GM03348 (cell line): ENCODE results near the gene RPUSD1.
"Not testable (repeated sequence)": the region's sequence is repeated elsewhere in the genome, so short reads cannot be mapped to it uniquely, and the experiment has no call there.

ENCODE experiments used
- DNase-seq: peaks from one replicate; pipeline ENCODE4 v3.0.0; 2012; ENCODE audit warnings: low spot score

The RPUSD1 gene

DNA sequence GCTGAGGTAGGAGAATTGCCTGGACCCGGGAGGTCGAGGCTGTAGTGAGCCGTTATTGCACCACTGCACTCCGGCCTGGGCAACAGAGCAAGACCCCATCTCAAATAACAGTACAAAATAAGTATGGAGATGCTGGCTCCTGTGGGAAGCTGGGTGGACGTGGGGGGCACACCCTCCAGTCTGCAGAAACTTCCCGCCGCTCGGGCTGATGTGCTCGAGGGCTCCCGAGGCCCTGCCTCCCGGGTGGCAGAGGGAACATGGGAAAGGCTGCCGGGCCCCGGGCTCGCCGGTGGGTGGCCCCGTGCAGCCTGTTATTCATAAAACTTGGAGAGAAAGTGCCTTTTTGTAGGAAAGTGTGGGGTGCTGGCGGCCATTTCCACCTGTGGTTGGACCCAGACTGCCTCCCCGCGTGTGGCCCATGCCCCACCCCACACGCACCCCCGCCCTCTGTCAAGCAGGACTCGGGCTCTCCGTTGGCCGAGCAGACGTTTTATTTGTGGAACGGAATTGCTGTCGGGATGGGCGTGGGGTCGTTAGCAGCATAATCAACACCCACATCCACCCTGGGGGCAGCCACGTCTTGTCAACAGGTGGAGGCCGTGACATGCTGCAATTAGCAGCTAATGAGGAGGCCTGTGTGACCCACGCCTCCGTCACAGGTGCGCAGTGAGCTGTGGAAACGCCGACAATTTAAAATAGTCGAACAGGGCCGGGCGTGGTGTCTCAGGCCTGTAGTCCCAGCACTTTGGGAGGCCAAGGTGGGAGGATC is 40.0 kb downstream of the RPUSD1 start:
- DNase-seq = no peak

DNA sequence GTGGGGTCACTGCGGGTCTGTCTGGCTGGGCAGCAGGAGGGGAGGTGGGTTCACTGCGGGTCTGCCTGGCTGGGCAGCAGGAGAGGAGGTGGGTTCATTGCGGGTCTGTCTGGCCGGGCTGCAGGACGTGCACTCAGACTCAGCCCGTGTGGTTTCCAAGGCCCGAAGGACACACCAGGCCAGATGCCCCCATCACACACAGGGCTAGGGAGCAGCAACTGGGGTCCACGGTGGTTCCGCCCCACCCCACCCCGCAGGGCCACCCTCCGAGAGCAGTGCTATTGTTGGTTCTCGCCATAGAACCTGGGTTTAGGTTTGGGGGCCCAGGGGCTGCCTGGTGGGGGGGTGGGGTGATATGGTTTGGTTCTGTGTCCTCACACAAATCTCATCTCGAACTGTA is 41.5 kb downstream of the RPUSD1 start:
- no peak for DNase-seq

DNA sequence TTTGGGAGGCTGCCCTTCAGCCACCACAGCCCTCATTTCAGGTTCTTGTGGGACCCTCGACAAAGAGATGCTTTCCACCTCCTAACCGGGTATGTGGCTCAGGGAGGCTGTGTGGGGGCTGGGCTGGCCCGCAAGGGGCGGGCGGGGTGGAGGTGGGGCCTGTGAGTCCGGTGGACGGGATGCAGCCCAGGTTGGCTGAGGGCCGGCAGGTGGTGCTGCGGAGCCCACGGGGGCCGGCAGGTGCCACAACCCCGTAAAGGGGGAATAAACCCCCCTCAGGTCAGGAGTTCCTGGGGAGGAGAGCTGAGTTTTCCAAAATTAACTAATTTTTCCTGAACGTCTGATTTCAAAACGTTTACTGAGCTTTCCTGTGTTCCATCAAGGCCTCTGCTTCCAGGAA is 42.4 kb downstream of the RPUSD1 start:
- no peak for DNase-seq

DNA sequence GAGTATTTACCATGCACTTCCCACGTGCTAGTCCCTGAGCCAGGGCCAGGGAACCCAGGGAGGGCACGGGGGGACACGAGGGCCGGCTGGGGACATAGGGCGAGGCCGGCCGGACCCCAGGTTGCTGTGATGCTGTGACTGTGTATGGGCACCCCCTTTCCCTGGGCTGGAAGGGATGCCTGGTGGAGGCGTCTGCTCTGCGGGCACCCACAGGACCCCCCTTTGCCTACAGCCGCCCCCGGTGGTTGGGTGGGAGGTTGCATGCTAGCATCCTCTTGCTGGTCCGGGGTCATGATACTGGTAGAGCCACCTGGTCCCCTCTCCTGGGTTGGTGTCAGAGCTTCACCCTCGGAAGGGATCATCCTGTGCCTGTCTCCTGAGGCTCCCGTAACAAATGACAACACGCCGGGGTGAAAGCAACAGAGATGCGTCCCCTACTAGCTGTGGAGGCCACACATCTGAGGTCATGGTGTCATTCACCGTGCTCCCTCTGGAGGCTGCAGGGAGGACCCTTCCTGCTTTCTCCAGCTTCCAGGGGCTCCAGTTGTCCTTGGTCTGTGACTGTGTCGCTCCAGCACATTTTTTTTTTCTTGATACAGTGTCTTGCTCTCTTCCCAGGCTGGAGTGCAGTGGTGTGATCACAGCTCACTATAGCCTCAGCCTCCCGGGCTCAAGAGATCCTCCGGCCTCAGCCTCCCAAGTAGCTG is 44.2 kb downstream of the RPUSD1 start:
- no peak for DNase-seq

DNA sequence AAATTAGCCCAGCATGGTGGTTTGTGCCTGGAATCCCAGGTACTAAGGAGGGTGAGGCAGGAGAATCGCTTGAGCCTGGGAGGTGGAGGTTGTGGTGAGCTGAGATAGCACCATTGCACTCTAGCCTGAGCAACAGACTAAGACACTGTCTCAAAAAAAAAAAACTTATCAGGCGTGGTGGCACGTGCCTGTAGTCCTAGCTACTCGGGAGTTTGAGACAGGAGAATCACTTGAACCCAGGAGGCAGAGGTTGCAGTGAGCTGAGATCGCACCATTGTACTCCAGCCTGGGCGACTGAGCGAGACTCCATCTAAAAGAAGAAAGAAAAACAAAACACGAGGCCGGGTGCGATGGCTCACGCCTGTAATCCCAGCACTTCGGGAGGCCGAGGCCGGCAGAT is 45.3 kb downstream of the RPUSD1 start:
- DNase-seq = not testable (repeated sequence)

DNA sequence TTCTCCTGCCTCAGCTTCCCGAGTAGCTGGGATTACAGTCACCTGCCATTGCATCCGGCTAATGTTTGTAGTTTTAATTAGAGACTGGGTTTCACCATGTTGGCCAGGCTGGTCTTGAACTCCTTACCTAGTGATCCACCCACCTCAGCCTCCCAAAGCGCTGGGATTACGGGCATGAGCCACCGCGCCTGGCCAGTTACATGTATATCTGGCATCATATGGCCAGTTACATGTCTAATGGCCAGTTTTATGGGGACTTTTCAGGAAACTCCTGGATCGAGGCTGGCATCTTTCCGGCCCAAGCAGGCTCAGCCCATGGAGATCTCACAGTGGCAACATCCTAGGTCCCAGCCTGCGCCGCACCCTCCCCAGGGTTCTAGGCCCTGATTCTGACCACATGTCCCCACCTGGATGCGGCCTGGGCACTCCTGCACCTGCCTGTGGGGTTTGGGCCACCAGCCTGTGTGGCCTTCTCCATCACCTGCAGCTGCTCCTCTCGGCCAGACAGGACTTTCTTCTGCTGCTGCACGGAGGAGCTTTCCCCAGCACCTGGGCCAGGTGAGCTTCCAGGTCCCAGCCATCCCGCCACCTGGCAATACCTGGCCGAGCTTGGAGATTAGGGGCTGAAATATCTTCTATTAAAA is 46.1 kb downstream of the RPUSD1 start:
- no peak for DNase-seq

DNA sequence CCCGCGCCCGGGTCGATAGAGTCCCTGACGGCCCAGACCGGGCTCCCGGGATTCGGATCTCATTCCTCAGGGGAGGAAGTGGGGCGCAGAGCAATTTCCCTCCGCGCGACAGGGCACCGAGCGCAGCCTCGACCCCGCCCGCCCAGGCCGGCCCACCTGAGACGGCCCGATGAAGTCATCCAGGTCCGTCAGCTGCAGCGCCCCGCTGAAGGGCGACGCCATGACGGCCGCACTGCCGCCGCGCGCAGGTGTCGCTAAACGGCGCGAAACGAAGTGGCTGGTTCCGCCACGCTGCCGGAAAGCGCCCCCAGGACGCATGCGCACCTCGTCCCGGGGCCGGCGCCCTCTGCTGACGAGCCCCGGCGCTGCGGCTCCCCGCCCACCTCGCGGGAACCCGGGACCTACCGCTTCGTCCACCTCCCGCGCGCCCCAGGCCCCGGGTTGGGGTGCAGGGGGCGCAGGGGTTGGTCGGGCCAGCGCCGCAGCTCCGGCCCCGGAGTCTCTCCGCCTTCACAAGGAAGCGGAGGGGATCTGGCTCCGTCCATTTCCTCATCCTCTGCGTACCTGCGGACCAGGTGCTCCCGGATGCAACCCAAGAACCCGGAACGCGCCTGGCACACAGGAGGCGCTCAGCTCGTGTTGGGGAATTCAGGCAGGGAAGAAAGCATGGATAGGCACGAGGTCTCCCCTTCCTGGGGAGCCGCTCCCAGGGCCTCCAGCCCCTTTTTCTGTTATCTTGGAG is 47.2 kb downstream of the RPUSD1 start, which contains the start of gene CIAO3:
Gene CIAO3 (minus strand): TSS at position 234 of the 742 bp plus-strand sequence. CDS start 12 bp downstream, at position 222.
- peak; percentile 98 for DNase-seq

DNA sequence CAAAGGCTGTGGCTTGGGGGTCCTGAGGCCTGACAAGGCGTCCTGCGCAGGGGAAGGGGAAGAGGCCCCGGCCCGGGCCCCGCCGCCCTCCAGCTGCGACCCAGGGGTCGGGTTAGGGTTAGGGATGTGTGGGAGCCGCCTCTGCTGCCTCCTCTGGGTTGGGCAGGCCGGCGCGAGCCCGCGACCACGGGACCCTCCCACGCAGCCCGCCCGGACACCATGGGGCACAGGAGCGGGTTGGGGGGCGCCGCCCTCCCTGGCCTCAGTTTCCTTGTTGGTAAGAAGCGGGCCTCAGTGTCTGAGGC is 47.8 kb downstream of the RPUSD1 start:
- no peak for DNase-seq

DNA sequence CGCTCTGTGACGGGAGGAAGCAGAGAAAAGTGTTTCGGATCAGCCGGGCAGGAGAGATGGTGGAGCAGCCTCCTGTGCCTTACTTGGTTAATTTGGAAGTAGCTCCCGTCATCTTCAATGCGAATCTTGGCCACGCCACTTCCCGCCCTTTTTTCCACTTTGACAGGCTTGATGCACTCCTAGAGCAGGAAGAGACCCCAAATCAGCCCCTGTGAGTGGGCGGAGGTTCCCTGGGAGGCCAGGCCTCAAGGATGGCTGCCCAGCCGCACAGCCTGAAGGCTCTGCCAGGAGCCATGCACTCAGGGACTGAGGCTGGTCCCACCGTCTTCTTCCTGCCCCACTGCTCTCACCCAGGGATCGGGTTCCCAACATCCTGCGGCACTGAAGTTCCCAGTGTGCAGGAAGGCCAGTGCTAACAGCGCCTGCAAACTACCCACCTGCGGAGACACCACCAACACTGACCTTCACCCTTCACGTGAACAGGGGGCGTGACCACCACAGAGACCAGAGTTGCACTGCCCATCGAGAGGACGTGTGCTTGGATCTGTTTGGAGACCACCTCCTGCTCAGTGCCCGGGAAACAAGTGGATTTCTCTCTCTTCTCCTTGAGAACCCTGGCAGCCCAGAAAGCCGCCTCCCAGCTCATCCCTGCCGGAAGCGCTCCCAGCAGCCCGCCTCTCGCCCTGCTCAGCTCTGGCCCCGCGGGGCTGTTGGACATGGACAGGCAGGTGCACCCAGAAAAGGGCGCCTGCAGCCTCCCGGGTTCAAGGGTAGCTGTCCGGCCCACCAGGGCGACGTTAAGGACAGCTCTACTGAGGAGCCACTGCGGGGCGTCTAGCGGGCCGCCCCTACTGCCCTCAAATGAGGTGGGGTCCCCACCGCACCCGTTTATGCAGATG is 48.4 kb downstream of the RPUSD1 start:
- no peak for DNase-seq

DNA sequence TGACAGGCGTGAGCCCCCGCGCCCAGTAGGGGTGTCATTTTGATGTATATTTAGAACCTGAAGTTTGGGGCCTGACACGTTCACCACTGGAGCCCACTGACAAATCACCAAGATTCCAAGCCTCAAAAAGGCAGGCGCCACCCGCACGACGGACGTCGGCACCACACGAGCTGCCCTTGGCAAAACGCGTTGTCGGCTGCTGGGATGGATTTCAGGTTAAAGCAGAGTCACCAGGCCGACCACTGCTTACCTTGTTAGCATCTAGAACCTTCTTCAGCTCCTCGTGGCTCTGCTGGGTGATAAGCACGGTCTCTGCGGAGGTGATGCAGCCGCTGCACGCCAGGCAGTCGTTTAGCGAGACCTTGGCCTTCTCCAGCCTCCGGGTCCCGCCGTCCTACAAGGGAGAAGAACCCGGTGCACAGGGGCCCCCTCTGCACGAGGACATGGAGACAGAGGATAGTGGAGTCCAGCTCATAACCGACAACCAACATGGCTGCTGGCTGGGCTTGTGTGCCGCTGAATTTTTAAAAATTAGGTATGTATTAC is 51.2 kb downstream of the RPUSD1 start:
- no peak for DNase-seq

DNA sequence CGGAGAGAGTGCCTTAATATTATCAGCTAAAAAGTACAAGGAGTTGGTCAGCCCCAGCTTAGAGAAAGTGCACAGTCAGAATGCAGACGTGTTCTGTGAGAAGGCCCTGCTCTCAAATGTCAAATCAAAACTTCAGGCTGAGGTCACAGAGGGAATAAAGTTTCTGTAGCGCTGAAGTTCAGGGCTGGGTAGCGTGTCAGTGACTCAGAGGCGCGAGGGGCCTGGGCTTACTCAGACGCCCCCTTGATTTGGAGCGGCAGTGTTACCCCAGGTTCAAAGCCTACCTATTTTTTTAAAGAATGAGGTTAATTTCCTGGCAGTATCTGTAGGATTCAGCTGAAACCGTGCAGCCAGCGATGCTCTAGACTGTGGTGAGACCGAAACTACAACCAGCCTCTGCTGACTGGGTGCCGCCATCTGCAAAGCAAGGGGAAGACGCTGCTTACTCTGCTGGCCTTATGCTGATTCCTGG is 52.2 kb downstream of the RPUSD1 start:
- no peak for DNase-seq

DNA sequence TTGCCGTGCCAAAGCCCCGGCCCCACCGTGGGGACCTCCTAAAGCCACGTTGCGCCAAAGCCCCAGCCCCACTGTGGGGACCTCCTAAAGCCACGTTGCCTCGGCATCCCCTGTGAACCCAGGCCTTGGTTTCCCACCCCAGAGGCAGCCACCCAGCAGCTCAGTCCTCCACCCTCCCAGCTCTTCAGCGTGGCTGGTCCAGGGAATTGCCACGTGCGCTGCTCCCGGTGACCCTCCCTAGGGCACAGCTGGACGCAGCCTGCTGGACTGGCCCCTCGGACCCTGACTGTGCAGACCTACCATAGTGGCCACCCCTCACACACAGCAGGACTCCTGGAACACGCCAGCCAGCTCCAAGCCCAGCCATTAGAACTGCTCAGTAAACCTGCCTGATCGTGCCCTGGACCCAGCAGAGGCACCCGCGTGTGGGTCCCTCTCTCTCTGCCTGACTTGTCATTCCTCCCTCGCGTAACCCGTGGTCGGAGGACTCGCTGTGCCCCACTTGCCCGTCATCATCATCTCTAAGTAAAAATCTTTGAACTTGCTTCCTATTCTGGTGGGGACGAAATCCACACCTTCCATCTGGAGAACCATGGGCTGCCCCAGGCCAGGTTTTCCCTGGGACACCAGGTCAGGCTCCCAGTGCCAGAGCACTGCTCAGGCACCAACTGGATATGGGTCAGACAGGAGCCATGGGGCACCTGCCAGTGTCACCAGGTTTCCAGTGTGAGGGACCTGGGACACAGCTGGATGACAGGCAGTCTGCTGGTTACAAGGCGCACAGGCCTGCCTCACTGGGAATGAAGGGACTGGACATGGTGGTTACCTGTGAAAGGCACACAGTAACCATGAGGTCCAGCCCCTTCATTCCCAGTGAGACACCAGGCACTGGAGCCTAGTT is 53.0 kb downstream of the RPUSD1 start:
- no peak for DNase-seq
